CMK (cell line): ENCODE measurements around the gene ENTREP3.
A peak's percentile ranks its signal among the peaks of the same experiment; 100 is the strongest.
"Not testable (repeated sequence)": the region's sequence is repeated elsewhere in the genome, so short reads cannot be mapped to it uniquely, and the experiment has no call there.

Experiments used
- DNase-seq: peaks from one replicate; pipeline ENCODE4 v3.0.0-alpha.2; 2010; ENCODE audit warnings: low read depth

ENTREP3 gene

GRCh38 chr1:155250633-155251449, 4.4 kb downstream of the ENTREP3 start:
- DNase-seq, result peak; percentile 89

- DNase-seq, result peak; percentile 79
Measured at GRCh38 chr1:155250246-155250632, 5.0 kb downstream of the ENTREP3 start.

- DNase-seq, result peak; percentile 84
Measured at GRCh38 chr1:155247667-155248553, 7.4 kb downstream of the ENTREP3 start.

- not testable (repeated sequence) for DNase-seq
Measured at GRCh38 chr1:155246796-155247195, 8.5 kb downstream of the ENTREP3 start.

GRCh38 chr1:155245163-155245524, 10.1 kb downstream of the ENTREP3 start:
- DNase-seq, result no peak

- DNase-seq, result peak; percentile 99
Measured at GRCh38 chr1:155244368-155245162, 10.7 kb downstream of the ENTREP3 start.

GRCh38 chr1:155242805-155243358, 12.4 kb downstream of the ENTREP3 start:
- no peak for DNase-seq

- DNase-seq, result no peak
Measured at GRCh38 chr1:155241841-155242264, 13.4 kb downstream of the ENTREP3 start.

- DNase-seq, result no peak
Measured at GRCh38 chr1:155241069-155241679, 14.1 kb downstream of the ENTREP3 start.

GRCh38 chr1:155236451-155236850, 18.8 kb downstream of the ENTREP3 start:
- no peak for DNase-seq

GRCh38 chr1:155235375-155235774, 19.9 kb downstream of the ENTREP3 start:
- not testable (repeated sequence) for DNase-seq

- DNase-seq, result not testable (repeated sequence)
Measured at GRCh38 chr1:155233502-155233901, 21.8 kb downstream of the ENTREP3 start.

- not testable (repeated sequence) for DNase-seq
Measured at GRCh38 chr1:155232001-155232978, 23.0 kb downstream of the ENTREP3 start.

- not testable (repeated sequence) for DNase-seq
Measured at GRCh38 chr1:155231302-155231701, 24.0 kb downstream of the ENTREP3 start.

- no peak for DNase-seq
Measured at GRCh38 chr1:155228096-155228427, 27.2 kb downstream of the ENTREP3 start.

GRCh38 chr1:155227261-155228095, 27.8 kb downstream of the ENTREP3 start:
- DNase-seq, result peak; percentile 98

GRCh38 chr1:155226910-155227260, 28.4 kb downstream of the ENTREP3 start:
- DNase-seq, result no peak

- DNase-seq, result no peak
Measured at GRCh38 chr1:155226188-155226909, 28.9 kb downstream of the ENTREP3 start.

GRCh38 chr1:155225404-155225759, 29.9 kb downstream of the ENTREP3 start:
- not testable (repeated sequence) for DNase-seq
